ENCODE data around the gene FMN1.

DNA sequence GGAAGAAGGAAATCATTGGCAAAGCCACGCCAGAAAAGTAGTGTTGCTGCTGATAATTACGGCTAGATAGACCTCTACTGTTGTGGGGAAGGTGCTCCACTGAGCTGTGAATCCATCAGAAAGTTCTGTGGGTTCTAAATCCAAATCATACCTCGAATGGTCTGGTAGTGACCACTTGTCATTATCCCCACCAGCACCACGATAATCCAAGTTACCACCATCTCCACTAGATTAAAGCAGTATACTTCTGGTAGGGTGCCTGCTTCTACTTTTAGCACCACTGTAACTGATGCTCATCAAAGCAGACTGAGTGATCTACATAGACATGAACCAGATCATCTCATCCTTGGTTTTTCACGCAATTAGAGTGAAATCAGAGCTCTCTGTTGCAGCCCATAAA, 185.5 kb downstream of the FMN1 start:
- TF ChIP-seq, protein P1, sequence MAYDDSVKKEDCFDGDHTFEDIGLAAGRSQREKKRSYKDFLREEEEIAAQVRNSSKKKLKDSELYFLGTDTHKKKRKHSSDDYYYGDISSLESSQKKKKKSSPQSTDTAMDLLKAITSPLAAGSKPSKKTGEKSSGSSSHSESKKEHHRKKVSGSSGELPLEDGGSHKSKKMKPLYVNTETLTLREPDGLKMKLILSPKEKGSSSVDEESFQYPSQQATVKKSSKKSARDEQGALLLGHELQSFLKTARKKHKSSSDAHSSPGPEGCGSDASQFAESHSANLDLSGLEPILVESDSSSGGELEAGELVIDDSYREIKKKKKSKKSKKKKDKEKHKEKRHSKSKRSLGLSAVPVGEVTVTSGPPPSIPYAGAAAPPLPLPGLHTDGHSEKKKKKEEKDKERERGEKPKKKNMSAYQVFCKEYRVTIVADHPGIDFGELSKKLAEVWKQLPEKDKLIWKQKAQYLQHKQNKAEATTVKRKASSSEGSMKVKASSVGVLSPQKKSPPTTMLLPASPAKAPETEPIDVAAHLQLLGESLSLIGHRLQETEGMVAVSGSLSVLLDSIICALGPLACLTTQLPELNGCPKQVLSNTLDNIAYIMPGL (CRISPR knock-in tag; IDR thresholded peaks at IDR 0.05; ENCODE audit: borderline replicate concordance in 1 of 2, low read depth in 1 of 2): no peak
- TF ChIP-seq POLR2A (IDR thresholded peaks at IDR 0.05; ENCODE audit: insufficient read depth in 1 of 2, low read depth in 2 of 2, low read length in 2 of 2): no peak
- TF ChIP-seq, protein P2, sequence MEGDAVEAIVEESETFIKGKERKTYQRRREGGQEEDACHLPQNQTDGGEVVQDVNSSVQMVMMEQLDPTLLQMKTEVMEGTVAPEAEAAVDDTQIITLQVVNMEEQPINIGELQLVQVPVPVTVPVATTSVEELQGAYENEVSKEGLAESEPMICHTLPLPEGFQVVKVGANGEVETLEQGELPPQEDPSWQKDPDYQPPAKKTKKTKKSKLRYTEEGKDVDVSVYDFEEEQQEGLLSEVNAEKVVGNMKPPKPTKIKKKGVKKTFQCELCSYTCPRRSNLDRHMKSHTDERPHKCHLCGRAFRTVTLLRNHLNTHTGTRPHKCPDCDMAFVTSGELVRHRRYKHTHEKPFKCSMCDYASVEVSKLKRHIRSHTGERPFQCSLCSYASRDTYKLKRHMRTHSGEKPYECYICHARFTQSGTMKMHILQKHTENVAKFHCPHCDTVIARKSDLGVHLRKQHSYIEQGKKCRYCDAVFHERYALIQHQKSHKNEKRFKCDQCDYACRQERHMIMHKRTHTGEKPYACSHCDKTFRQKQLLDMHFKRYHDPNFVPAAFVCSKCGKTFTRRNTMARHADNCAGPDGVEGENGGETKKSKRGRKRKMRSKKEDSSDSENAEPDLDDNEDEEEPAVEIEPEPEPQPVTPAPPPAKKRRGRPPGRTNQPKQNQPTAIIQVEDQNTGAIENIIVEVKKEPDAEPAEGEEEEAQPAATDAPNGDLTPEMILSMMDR (CRISPR knock-in tag; IDR thresholded peaks at IDR 0.05): no peak
- no peak for TF ChIP-seq SOX5 (CRISPR knock-in tag; IDR thresholded peaks at IDR 0.05; ENCODE audit: borderline replicate concordance)
- TF ChIP-seq ZNF180 (CRISPR knock-in tag; IDR thresholded peaks at IDR 0.05; ENCODE audit: borderline replicate concordance, low read depth): no peak
- TF ChIP-seq POLR2AphosphoS5 (IDR thresholded peaks at IDR 0.05; ENCODE audit: low read depth, low read length): no peak
- TF ChIP-seq PTBP1 (IDR thresholded peaks at IDR 0.05; ENCODE audit: low read depth, low read length, poor library complexity, severe bottlenecking): no peak
- TF ChIP-seq, protein P3, sequence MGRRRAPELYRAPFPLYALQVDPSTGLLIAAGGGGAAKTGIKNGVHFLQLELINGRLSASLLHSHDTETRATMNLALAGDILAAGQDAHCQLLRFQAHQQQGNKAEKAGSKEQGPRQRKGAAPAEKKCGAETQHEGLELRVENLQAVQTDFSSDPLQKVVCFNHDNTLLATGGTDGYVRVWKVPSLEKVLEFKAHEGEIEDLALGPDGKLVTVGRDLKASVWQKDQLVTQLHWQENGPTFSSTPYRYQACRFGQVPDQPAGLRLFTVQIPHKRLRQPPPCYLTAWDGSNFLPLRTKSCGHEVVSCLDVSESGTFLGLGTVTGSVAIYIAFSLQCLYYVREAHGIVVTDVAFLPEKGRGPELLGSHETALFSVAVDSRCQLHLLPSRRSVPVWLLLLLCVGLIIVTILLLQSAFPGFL (CRISPR knock-in tag; IDR thresholded peaks at IDR 0.05): no peak
- no peak for TF ChIP-seq RAD21 (CRISPR knock-in tag; IDR thresholded peaks at IDR 0.05)
- TF ChIP-seq, protein P4, sequence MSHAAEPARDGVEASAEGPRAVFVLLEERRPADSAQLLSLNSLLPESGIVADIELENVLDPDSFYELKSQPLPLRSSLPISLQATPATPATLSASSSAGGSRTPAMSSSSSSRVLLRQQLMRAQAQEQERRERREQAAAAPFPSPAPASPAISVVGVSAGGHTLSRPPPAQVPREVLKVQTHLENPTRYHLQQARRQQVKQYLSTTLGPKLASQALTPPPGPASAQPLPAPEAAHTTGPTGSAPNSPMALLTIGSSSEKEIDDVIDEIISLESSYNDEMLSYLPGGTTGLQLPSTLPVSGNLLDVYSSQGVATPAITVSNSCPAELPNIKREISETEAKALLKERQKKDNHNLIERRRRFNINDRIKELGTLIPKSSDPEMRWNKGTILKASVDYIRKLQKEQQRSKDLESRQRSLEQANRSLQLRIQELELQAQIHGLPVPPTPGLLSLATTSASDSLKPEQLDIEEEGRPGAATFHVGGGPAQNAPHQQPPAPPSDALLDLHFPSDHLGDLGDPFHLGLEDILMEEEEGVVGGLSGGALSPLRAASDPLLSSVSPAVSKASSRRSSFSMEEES (CRISPR knock-in tag; IDR thresholded peaks at IDR 0.05): no peak
- no peak for TF ChIP-seq ZNF101 (CRISPR knock-in tag; IDR thresholded peaks at IDR 0.05; ENCODE audit: borderline replicate concordance, low read depth)
- TF ChIP-seq, protein P5, sequence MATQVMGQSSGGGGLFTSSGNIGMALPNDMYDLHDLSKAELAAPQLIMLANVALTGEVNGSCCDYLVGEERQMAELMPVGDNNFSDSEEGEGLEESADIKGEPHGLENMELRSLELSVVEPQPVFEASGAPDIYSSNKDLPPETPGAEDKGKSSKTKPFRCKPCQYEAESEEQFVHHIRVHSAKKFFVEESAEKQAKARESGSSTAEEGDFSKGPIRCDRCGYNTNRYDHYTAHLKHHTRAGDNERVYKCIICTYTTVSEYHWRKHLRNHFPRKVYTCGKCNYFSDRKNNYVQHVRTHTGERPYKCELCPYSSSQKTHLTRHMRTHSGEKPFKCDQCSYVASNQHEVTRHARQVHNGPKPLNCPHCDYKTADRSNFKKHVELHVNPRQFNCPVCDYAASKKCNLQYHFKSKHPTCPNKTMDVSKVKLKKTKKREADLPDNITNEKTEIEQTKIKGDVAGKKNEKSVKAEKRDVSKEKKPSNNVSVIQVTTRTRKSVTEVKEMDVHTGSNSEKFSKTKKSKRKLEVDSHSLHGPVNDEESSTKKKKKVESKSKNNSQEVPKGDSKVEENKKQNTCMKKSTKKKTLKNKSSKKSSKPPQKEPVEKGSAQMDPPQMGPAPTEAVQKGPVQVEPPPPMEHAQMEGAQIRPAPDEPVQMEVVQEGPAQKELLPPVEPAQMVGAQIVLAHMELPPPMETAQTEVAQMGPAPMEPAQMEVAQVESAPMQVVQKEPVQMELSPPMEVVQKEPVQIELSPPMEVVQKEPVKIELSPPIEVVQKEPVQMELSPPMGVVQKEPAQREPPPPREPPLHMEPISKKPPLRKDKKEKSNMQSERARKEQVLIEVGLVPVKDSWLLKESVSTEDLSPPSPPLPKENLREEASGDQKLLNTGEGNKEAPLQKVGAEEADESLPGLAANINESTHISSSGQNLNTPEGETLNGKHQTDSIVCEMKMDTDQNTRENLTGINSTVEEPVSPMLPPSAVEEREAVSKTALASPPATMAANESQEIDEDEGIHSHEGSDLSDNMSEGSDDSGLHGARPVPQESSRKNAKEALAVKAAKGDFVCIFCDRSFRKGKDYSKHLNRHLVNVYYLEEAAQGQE (IDR thresholded peaks at IDR 0.05; ENCODE audit: borderline replicate concordance in 1 of 2, low read depth in 1 of 2, low read length in 2 of 2): no peak
- no peak for TF ChIP-seq ZNF644 (CRISPR knock-in tag; IDR thresholded peaks at IDR 0.05; ENCODE audit: low read depth)

Measured in HepG2 (cell line).